Large intestine (tissue), 3 donors: ENCODE measurements around the gene PKIG. TPM values are rescaled to one million over a fixed set of nuclear protein-coding genes. Genes with fewer than 3 reads are reported as not detected.
"Not testable (repeated sequence)": the region's sequence is repeated elsewhere in the genome, so short reads cannot be mapped to it uniquely, and the experiment has no call there.

Source experiments
- DNase-seq, 2 donors: peaks; one replicate each; pipeline versions ENCODE4 v3.0.0 to v3.0.0-alpha.2; 2013
- H3K27ac ChIP-seq: one replicate; pipeline ENCODE4 v1.5.1; 2013; ENCODE audit warnings: low read length
- H3K27me3 ChIP-seq: 2 replicates; pipeline ENCODE4 v1.6.1; 2013; ENCODE audit warnings: low read length; ENCODE audit not compliant: control insufficient read depth, insufficient read depth
- H3K36me3 ChIP-seq: 2 replicates; pipeline ENCODE4 v1.6.1; 2013; ENCODE audit warnings: low read length; ENCODE audit not compliant: control insufficient read depth, insufficient read depth
- H3K4me1 ChIP-seq: one replicate; pipeline ENCODE4 v1.6.1; 2013; ENCODE audit warnings: low read length; ENCODE audit not compliant: control insufficient read depth, insufficient read depth
- H3K4me3 ChIP-seq: one replicate; pipeline ENCODE4 v1.5.1; 2013; ENCODE audit warnings: low read length
- H3K9me3 ChIP-seq: one replicate; pipeline ENCODE4 v1.6.1; 2013; ENCODE audit warnings: mild to moderate bottlenecking, low read depth, low read length, moderate library complexity; ENCODE audit not compliant: control insufficient read depth
- WGBS: methylation state at CpG from one replicate; pipeline ENCODE4 v1.1.5; 2013; ENCODE audit warnings: low lambda C conversion rate; ENCODE audit not compliant: insufficient coverage; 5-methylcytosine and 5-hydroxymethylcytosine counted together
- polyA plus RNA-seq: library from polyadenylated mRNA; unstranded; fragments of 120-200 nt; gene quantifications from one replicate; pipeline ENCODE4 v1.2.1, GENCODE V29; 2013

The PKIG gene
- polyA plus RNA-seq, 1 donor: 46.5 TPM

GRCh38 chr20:44646641-44647274 lies 64.4 kb downstream of the PKIG start:
- Histone ChIP-seq H3K4me1 (peaks cover 19% of the 10 kb centered on the region), H3K27ac (no peak overlapping the region), H3K27me3 (no peaks in the 10 kb centered on the region), H3K9me3 (no peaks in the 10 kb centered on the region), H3K4me3 (no peak overlapping the region), H3K36me3 (no peaks in the 10 kb centered on the region)
- no peak for DNase-seq
- no CpG with 5 or more reads among the region's 10 CpGs for WGBS

GRCh38 chr20:44648068-44648467 lies 65.7 kb downstream of the PKIG start:
- no peaks in the 10 kb centered on the region for H3K9me3 ChIP-seq
- WGBS: 100% methylated on average over 1 of the region's 5 CpGs
- no peaks in the 10 kb centered on the region for H3K27me3 ChIP-seq
- peaks cover 7% of the 10 kb centered on the region for H3K4me1 ChIP-seq
- no peak overlapping the region for H3K27ac ChIP-seq
- no peak overlapping the region for H3K4me3 ChIP-seq
- H3K36me3 ChIP-seq: no peaks in the 10 kb centered on the region
- no peak for DNase-seq

GRCh38 chr20:44648579-44648978 lies 66.2 kb downstream of the PKIG start:
- no peak for DNase-seq
- H3K9me3 ChIP-seq: no peaks in the 10 kb centered on the region
- peaks cover 2% of the 10 kb centered on the region for H3K27me3 ChIP-seq
- peaks cover 6% of the 10 kb centered on the region for H3K4me1 ChIP-seq
- H3K27ac ChIP-seq: no peak overlapping the region
- H3K36me3 ChIP-seq: no peaks in the 10 kb centered on the region
- WGBS: no CpG with 5 or more reads among the region's 7 CpGs
- no peak overlapping the region for H3K4me3 ChIP-seq

GRCh38 chr20:44649126-44649525 lies 66.7 kb downstream of the PKIG start:
- Histone ChIP-seq H3K9me3 (no peaks in the 10 kb centered on the region), H3K27ac (no peak overlapping the region), H3K4me1 (peaks cover 6% of the 10 kb centered on the region), H3K36me3 (no peaks in the 10 kb centered on the region), H3K27me3 (peaks cover 3% of the 10 kb centered on the region), H3K4me3 (no peak overlapping the region)
- no peak for DNase-seq
- WGBS: no CpG with 5 or more reads among the region's 3 CpGs

- no peak overlapping the region for H3K27ac ChIP-seq
- no peak for DNase-seq
- no peaks in the 10 kb centered on the region for H3K36me3 ChIP-seq
- H3K4me3 ChIP-seq: no peak overlapping the region
- 100% methylated on average over 1 of the region's 6 CpGs for WGBS
- H3K9me3 ChIP-seq: no peaks in the 10 kb centered on the region
- H3K27me3 ChIP-seq: peaks cover 8% of the 10 kb centered on the region
- peaks cover 6% of the 10 kb centered on the region for H3K4me1 ChIP-seq
Observed at GRCh38 chr20:44649976-44650375, 67.6 kb downstream of the PKIG start.

- Histone ChIP-seq H3K27me3 (peaks cover 10% of the 10 kb centered on the region), H3K9me3 (no peaks in the 10 kb centered on the region), H3K4me3 (peak overlapping the region; percentile 38), H3K4me1 (peaks cover 6% of the 10 kb centered on the region), H3K27ac (no peak overlapping the region), H3K36me3 (no peaks in the 10 kb centered on the region)
- no CpG with 5 or more reads among the region's 24 CpGs for WGBS
- no peak for DNase-seq
Observed at GRCh38 chr20:44650771-44651433, 68.5 kb downstream of the PKIG start.

GRCh38 chr20:44651434-44651683 lies 69.0 kb downstream of the PKIG start:
- Histone ChIP-seq H3K36me3 (no peaks in the 10 kb centered on the region), H3K27me3 (peaks cover 10% of the 10 kb centered on the region), H3K4me1 (peaks cover 6% of the 10 kb centered on the region), H3K9me3 (no peaks in the 10 kb centered on the region), H3K27ac (no peak overlapping the region), H3K4me3 (peak overlapping the region; percentile 38)
- no peak for DNase-seq
- no CpG with 5 or more reads among the region's 33 CpGs for WGBS

GRCh38 chr20:44651684-44652423 lies 69.5 kb downstream of the PKIG start, which contains the start of gene ADA:
TSS of gene ADA (minus strand) at chr20:44651699. CDS start at chr20:44651607, 92 bp downstream.
- Histone ChIP-seq H3K9me3 (no peaks in the 10 kb centered on the region), H3K36me3 (no peaks in the 10 kb centered on the region), H3K27ac (peak within 1 kb of the TSS; percentile 9), H3K27me3 (peaks cover 10% of the 10 kb centered on the region), H3K4me3 (peak within 1 kb of the TSS; percentile 65), H3K4me1 (peaks cover 6% of the 10 kb centered on the region)
- WGBS: no CpG with 5 or more reads among the region's 68 CpGs
- peak in 1 of 2 donors; percentile 80 for DNase-seq

GRCh38 chr20:44653546-44653945 lies 71.2 kb downstream of the PKIG start:
- Histone ChIP-seq H3K9me3 (no peaks in the 10 kb centered on the region), H3K27me3 (peaks cover 10% of the 10 kb centered on the region), H3K36me3 (no peaks in the 10 kb centered on the region), H3K27ac (no peak overlapping the region), H3K4me3 (no peak overlapping the region), H3K4me1 (peaks cover 6% of the 10 kb centered on the region)
- no CpG with 5 or more reads among the region's 2 CpGs for WGBS
- DNase-seq: no peak

GRCh38 chr20:44654210-44654609 lies 71.8 kb downstream of the PKIG start:
- H3K27me3 ChIP-seq, H3K4me3 ChIP-seq, H3K27ac ChIP-seq, H3K4me1 ChIP-seq, H3K9me3 ChIP-seq, H3K36me3 ChIP-seq, DNase-seq: not testable (repeated sequence)
- no CpG with 5 or more reads among the region's 5 CpGs for WGBS
